ENCODE data around the gene ACOT7. TPM values are rescaled to one million over a fixed set of nuclear protein-coding genes. Genes with fewer than 3 reads are reported as not detected.

ACOT7 gene
- total and polyA plus RNA-seq, 2 of the 13 experiments (the other 11 are each of a cell fraction or from before 2014, with no cell fraction given): 33.0 to 55.8 TPM

DNA sequence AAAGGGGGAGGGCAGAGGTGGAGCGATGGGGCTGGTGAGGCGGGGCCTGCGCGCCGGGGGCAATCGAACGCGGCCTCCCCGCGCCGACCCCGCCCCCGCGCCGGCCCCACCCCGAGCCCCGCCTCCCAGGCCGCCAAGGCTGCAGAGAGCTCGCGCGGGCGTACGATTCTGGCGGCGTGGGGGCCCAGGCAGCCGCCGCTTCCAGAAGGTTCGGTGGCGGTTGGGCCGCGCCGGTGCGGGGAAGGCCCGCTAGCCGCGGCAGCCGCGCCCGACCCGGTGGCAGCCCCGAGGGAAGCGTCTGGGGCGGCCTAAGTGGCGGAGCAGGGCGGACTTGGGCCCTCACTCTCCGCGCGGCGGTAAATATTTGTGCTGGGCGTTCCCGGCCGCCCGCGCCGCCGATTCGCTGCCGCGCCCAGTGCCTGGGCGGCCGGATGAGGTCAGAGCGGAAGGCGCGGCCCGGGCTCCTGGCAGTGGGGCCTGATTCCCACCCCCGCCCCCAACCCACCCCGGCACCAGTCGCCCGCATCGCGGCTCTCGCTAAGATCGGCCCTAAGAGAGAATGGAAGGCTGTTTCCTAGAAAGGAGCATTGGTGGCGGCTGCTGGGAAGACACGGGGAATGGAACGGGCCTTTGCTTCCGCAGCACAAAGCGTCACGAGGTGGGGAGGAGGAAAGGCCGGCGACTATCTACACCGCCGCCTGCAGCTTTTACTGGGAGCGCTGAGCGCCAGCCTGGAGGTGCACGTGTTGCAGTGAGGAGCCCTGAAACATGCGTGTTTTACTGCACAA lies at the start of gene ACOT7 (continued):
- TF ChIP-seq ZNF878 (CRISPR knock-in tag; IDR thresholded peaks at IDR 0.05) (no peak), MXI1 (IDR thresholded peaks at IDR 0.05; ENCODE audit: borderline replicate concordance, low read depth, low read length) (peak; percentile 69; the same call in 1 of the 3 replicates), ZFP36L2 (CRISPR knock-in tag; IDR thresholded peaks at IDR 0.05) (no peak), ZNF678 (CRISPR knock-in tag; IDR thresholded peaks at IDR 0.05) (no peak), ZNF850 (CRISPR knock-in tag; conservative IDR thresholded peaks at IDR 0.05) (no peak), HDAC6 (IDR thresholded peaks at IDR 0.05; ENCODE audit: low read depth, low read length) (no peak), PCBP1 (IDR thresholded peaks at IDR 0.05; ENCODE audit: borderline replicate concordance, low read depth, low read length) (no peak), CENPT (CRISPR knock-in tag; IDR thresholded peaks at IDR 0.05; ENCODE audit: low read depth) (no peak), ZNF460 (CRISPR knock-in tag; IDR thresholded peaks at IDR 0.05; ENCODE audit: borderline replicate concordance) (no peak), CBX2 (IDR thresholded peaks at IDR 0.05; ENCODE audit: low read depth, low read length) (no peak), CBX2 (CRISPR knock-in tag; IDR thresholded peaks at IDR 0.05; ENCODE audit: low read depth) (no peak), ZNF670 (CRISPR knock-in tag; IDR thresholded peaks at IDR 0.05; ENCODE audit: borderline replicate concordance) (no peak; the same call in 1 of the 2 replicates), ZNF329 (CRISPR knock-in tag; IDR thresholded peaks at IDR 0.05; ENCODE audit: low read depth) (no peak)
- TF ChIP-seq, protein P1, sequence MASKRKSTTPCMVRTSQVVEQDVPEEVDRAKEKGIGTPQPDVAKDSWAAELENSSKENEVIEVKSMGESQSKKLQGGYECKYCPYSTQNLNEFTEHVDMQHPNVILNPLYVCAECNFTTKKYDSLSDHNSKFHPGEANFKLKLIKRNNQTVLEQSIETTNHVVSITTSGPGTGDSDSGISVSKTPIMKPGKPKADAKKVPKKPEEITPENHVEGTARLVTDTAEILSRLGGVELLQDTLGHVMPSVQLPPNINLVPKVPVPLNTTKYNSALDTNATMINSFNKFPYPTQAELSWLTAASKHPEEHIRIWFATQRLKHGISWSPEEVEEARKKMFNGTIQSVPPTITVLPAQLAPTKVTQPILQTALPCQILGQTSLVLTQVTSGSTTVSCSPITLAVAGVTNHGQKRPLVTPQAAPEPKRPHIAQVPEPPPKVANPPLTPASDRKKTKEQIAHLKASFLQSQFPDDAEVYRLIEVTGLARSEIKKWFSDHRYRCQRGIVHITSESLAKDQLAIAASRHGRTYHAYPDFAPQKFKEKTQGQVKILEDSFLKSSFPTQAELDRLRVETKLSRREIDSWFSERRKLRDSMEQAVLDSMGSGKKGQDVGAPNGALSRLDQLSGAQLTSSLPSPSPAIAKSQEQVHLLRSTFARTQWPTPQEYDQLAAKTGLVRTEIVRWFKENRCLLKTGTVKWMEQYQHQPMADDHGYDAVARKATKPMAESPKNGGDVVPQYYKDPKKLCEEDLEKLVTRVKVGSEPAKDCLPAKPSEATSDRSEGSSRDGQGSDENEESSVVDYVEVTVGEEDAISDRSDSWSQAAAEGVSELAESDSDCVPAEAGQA (IDR thresholded peaks at IDR 0.05; ENCODE audit: low read depth): 0 out of 2 replicates have a peak, but pooled peaks have one; percentile 13
- TF ChIP-seq, protein P1 (CRISPR knock-in tag; IDR thresholded peaks at IDR 0.05; ENCODE audit: borderline replicate concordance): no peak; the same call in 1 of the 2 replicates
- TF ChIP-seq, protein P2, sequence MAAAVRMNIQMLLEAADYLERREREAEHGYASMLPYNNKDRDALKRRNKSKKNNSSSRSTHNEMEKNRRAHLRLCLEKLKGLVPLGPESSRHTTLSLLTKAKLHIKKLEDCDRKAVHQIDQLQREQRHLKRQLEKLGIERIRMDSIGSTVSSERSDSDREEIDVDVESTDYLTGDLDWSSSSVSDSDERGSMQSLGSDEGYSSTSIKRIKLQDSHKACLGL (CRISPR knock-in tag; IDR thresholded peaks at IDR 0.05): peak; percentile 46; the same call in 1 of the 2 replicates
- TF ChIP-seq, protein P3, sequence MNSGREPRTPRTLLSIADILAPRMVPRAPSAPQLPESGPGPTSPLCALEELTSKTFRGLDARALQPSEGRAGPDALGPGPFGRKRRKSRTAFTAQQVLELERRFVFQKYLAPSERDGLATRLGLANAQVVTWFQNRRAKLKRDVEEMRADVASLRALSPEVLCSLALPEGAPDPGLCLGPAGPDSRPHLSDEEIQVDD (CRISPR knock-in tag; IDR thresholded peaks at IDR 0.05; ENCODE audit: borderline replicate concordance): no peak
- TF ChIP-seq, protein P4, sequence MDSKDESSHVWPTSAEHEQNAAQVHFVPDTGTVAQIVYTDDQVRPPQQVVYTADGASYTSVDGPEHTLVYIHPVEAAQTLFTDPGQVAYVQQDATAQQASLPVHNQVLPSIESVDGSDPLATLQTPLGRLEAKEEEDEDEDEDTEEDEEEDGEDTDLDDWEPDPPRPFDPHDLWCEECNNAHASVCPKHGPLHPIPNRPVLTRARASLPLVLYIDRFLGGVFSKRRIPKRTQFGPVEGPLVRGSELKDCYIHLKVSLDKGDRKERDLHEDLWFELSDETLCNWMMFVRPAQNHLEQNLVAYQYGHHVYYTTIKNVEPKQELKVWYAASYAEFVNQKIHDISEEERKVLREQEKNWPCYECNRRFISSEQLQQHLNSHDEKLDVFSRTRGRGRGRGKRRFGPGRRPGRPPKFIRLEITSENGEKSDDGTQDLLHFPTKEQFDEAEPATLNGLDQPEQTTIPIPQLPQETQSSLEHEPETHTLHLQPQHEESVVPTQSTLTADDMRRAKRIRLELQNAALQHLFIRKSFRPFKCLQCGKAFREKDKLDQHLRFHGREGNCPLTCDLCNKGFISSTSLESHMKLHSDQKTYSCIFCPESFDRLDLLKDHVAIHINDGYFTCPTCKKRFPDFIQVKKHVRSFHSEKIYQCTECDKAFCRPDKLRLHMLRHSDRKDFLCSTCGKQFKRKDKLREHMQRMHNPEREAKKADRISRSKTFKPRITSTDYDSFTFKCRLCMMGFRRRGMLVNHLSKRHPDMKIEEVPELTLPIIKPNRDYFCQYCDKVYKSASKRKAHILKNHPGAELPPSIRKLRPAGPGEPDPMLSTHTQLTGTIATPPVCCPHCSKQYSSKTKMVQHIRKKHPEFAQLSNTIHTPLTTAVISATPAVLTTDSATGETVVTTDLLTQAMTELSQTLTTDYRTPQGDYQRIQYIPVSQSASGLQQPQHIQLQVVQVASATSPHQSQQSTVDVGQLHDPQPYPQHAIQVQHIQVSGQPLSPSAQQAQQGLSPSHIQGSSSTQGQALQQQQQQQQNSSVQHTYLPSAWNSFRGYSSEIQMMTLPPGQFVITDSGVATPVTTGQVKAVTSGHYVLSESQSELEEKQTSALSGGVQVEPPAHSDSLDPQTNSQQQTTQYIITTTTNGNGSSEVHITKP (CRISPR knock-in tag; IDR thresholded peaks at IDR 0.05; ENCODE audit: low read depth): no peak

All from HepG2 (cell line).